Stimulated activated CD8-positive, alpha-beta memory T cell treated with anti-CD3 and anti-CD28 coated beads, Interleukin-12 subunit alpha, Interleukin-12 subunit beta, amount 100 ng/mL, for 4 hours (primary cell): ENCODE data around the gene ADGRG2.

Experiments used
- DNase-seq: peaks from one replicate; pipeline ENCODE4 v3.0.0-alpha.2; 2020; ENCODE audit warnings: low read depth

The ADGRG2 gene

GRCh38 chrX:18955676-18956075, 166.6 kb downstream of the ADGRG2 start:
- no peak for DNase-seq

GRCh38 chrX:18951032-18951431, 171.2 kb downstream of the ADGRG2 start:
- DNase-seq = no peak

- DNase-seq = no peak
These were observed 172.3 kb downstream of the ADGRG2 start for GRCh38 chrX:18949944-18950301.

GRCh38 chrX:18949291-18949943, 172.9 kb downstream of the ADGRG2 start:
- no peak for DNase-seq

- no peak for DNase-seq
These were observed 175.7 kb downstream of the ADGRG2 start for GRCh38 chrX:18946611-18947010.

GRCh38 chrX:18946157-18946556, 176.1 kb downstream of the ADGRG2 start:
- no peak for DNase-seq

GRCh38 chrX:18945483-18945882, 176.8 kb downstream of the ADGRG2 start:
- DNase-seq = no peak

- no peak for DNase-seq
These were observed 177.8 kb downstream of the ADGRG2 start for GRCh38 chrX:18944482-18944881.

GRCh38 chrX:18941896-18942295, 180.4 kb downstream of the ADGRG2 start:
- no peak for DNase-seq
